Measurements from ENCODE around the gene PCDHA3.

- TF ChIP-seq, protein P1, sequence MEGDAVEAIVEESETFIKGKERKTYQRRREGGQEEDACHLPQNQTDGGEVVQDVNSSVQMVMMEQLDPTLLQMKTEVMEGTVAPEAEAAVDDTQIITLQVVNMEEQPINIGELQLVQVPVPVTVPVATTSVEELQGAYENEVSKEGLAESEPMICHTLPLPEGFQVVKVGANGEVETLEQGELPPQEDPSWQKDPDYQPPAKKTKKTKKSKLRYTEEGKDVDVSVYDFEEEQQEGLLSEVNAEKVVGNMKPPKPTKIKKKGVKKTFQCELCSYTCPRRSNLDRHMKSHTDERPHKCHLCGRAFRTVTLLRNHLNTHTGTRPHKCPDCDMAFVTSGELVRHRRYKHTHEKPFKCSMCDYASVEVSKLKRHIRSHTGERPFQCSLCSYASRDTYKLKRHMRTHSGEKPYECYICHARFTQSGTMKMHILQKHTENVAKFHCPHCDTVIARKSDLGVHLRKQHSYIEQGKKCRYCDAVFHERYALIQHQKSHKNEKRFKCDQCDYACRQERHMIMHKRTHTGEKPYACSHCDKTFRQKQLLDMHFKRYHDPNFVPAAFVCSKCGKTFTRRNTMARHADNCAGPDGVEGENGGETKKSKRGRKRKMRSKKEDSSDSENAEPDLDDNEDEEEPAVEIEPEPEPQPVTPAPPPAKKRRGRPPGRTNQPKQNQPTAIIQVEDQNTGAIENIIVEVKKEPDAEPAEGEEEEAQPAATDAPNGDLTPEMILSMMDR (IDR thresholded peaks at IDR 0.05; ENCODE audit: low read length), result peak; percentile 15; the same call in 1 of the 2 replicates
- no peak for TF ChIP-seq EZH2 (IDR thresholded peaks at IDR 0.05; ENCODE audit: borderline replicate concordance, low read length)
These were observed at the start of gene PCDHA3 for GRCh38 chr5:140800816-140801493.
